Measurements from ENCODE around the gene KIAA0040. TPM values are rescaled to one million over a fixed set of nuclear protein-coding genes. Genes with fewer than 3 reads are reported as not detected.

The KIAA0040 gene
- total RNA-seq, 2 experiments from 2014 or later: 64.1 to 67.1 TPM

GRCh38 chr1:175178056-175178455, 14.5 kb downstream of the KIAA0040 start:
- H3K4me3 Mint-ChIP-seq: no peak overlapping the region
- DNase-seq: no peak
- ChIA-PET POLR2A (no interaction called here), CTCF (no interaction called here)
- no peaks in the 10 kb centered on the region for H3K27me3 Mint-ChIP-seq
- peaks cover 79% of the 10 kb centered on the region for H3K36me3 Mint-ChIP-seq (ENCODE audit: low read depth)
- peaks cover 70% of the 10 kb centered on the region for H3K4me1 Mint-ChIP-seq
- H3K27ac Mint-ChIP-seq: no peak overlapping the region
- no peaks in the 10 kb centered on the region for H3K9me3 Mint-ChIP-seq

DNA sequence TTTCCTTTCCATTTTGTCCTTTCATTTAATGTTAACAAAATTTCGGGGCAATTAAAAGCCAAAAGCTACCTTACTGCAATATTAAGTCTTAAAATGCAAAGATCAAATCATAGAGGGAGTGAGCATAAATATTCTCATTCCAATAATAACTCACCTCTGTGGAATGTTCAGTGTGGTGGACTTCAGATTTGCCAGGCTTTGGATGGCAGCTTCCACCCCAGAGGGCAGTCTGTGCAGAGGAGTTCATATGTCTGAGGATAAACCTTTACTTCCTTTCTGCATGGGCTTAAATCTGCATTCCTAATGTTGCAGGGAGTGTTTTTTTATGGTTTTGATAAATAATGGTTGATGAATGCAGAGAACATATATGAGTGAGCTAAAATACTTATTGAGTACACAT, 16.3 kb downstream of the KIAA0040 start:
- H3K4me3 Mint-ChIP-seq: no peak overlapping the region
- ChIA-PET CTCF (interaction anchor here (0.5 to 0.9 kb wide), 4 partner anchors 10 to 402 kb away, joined by 3 read pairs; no protein-coding TSS in a partner anchor), POLR2A (no interaction called here)
- no peak overlapping the region for H3K27ac Mint-ChIP-seq
- peaks cover 78% of the 10 kb centered on the region for H3K36me3 Mint-ChIP-seq (ENCODE audit: low read depth)
- H3K9me3 Mint-ChIP-seq: no peaks in the 10 kb centered on the region
- H3K4me1 Mint-ChIP-seq: peaks cover 62% of the 10 kb centered on the region
- no peaks in the 10 kb centered on the region for H3K27me3 Mint-ChIP-seq
- DNase-seq: no peak

DNA sequence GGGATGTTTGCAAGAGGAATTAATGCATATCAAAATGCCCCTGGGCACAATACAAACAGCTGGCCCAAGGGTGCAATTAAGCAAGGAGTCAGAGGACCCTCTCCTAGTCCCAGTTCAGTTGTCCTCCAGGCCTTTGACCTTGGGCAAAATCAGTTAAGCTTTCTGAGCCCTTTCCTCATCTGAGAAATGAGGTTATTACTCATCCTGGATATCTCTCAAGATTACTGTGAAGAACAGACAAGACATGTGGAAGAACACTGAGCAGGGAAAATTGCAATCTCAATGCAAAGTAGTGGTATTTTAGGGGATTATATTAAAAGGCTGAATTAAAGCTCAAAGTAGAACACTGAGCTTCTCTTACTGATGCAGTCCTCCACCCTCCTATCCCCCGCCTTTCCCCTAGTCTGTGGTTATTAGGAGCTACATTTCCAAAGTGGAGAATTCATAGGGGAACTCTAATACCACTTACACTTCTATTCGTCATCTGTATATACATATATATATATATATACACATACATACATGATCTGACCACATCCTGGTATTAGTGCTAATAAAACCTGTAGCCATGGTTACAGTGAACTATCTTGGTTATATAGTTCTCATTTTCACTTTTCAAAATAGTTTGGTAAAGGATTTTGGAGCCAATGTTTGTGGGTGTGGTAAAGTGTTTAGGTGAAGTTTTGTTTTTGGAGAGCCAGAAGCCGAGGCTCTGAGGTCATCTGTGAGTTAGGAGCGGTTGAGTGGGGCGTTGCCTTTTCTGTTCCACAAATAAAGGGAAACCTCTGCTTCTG, 18.1 kb downstream of the KIAA0040 start:
- Mint-ChIP-seq H3K27ac (no peak overlapping the region), H3K36me3 (ENCODE audit: low read depth) (peaks cover 79% of the 10 kb centered on the region), H3K9me3 (no peaks in the 10 kb centered on the region), H3K27me3 (no peaks in the 10 kb centered on the region), H3K4me1 (peaks cover 67% of the 10 kb centered on the region), H3K4me3 (no peak overlapping the region)
- no peak for DNase-seq
- POLR2A ChIA-PET: no interaction called here
- CTCF ChIA-PET: interaction anchor here (1.0 to 2.3 kb wide), 3 partner anchors 12 to 35 kb away, joined by 3 to 10 read pairs (median 6); no protein-coding TSS in a partner anchor

DNA sequence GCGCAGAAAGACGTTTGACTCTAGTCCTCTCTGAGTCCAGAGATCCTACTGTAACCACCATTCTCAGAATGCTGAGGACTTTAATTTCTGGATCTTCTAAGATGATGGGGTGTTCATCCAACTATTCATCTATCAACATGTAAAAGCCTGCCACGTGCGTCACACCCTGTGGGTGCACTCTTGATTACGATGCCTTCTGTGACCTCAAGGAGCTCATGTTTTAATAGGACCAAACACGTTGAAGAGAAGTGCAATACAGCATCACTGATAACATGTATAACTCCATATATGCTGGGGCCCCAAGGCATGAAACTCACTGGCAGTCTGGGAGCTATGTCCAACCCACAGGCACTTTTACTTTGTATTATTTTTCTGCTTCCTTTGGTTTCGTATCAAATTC, 19.0 kb downstream of the KIAA0040 start:
- no peak overlapping the region for H3K27ac Mint-ChIP-seq
- DNase-seq: no peak
- no peak overlapping the region for H3K4me3 Mint-ChIP-seq
- no peaks in the 10 kb centered on the region for H3K9me3 Mint-ChIP-seq
- POLR2A ChIA-PET: no interaction called here
- peaks cover 67% of the 10 kb centered on the region for H3K4me1 Mint-ChIP-seq
- CTCF ChIA-PET: interaction anchor here (1.0 to 2.3 kb wide), 4 partner anchors 13 to 22 kb away, joined by 4 to 10 read pairs (median 5); no protein-coding TSS in a partner anchor
- peaks cover 79% of the 10 kb centered on the region for H3K36me3 Mint-ChIP-seq (ENCODE audit: low read depth)
- no peaks in the 10 kb centered on the region for H3K27me3 Mint-ChIP-seq

GRCh38 chr1:175172503-175172902, 20.1 kb downstream of the KIAA0040 start:
- ChIA-PET POLR2A (no interaction called here), CTCF (interaction anchor here (0.7 to 2.3 kb wide), 2 partner anchors 18 to 155 kb away, joined by 3 to 10 read pairs; no protein-coding TSS in a partner anchor)
- Mint-ChIP-seq H3K36me3 (ENCODE audit: low read depth) (peaks cover 72% of the 10 kb centered on the region), H3K27ac (no peak overlapping the region), H3K9me3 (no peaks in the 10 kb centered on the region), H3K27me3 (no peaks in the 10 kb centered on the region), H3K4me1 (peaks cover 60% of the 10 kb centered on the region), H3K4me3 (no peak overlapping the region)
- no peak for DNase-seq

DNA sequence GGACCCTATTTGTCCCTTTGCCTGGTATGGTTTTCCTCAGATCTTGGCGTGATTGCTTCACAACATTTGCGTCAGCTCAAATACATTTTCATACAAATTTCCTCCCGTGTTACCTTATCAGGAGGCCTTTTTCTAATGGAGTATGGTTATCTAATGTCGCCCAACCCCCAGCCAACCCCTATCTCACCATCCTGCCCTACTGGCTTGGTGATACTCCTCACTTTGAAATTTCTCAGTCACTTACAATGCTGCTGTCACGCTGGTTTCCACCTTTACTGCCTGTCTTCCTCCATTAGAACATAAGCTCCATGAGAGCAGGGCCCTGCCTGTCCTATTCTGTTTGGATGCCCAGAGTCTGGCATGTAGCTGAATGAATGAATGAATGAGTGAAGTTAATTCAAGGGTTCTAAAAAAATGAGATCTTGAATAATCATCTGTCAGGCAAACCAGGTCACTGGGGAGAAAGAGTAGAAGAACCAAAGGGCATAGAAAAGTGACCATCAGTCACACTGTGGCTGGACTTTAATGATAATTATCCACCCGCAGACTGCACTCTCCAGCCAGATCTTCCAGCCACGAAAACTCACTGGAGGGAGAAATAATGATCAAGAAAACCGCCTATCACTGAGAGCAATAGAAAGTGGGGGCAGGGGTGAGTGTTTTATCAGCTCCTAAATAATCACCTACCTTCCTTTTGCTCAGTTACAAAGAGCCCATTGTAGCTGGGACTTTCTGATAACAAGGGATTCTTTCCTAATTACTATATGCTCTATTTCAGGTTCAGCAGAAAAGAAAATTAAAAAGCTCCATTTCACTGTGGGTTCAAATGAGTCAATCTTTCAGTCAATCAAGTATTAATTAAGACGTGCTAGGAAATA, 21.3 kb downstream of the KIAA0040 start:
- ChIA-PET CTCF (interaction anchor here (1.7 to 2.3 kb wide), 2 partner anchors 9 to 16 kb away, joined by 5 to 10 read pairs; no protein-coding TSS in a partner anchor), POLR2A (no interaction called here)
- no peak for DNase-seq
- Mint-ChIP-seq H3K9me3 (no peaks in the 10 kb centered on the region), H3K36me3 (ENCODE audit: low read depth) (peaks cover 70% of the 10 kb centered on the region), H3K27me3 (no peaks in the 10 kb centered on the region), H3K4me1 (peaks cover 53% of the 10 kb centered on the region), H3K27ac (no peak overlapping the region), H3K4me3 (no peak overlapping the region)

DNA sequence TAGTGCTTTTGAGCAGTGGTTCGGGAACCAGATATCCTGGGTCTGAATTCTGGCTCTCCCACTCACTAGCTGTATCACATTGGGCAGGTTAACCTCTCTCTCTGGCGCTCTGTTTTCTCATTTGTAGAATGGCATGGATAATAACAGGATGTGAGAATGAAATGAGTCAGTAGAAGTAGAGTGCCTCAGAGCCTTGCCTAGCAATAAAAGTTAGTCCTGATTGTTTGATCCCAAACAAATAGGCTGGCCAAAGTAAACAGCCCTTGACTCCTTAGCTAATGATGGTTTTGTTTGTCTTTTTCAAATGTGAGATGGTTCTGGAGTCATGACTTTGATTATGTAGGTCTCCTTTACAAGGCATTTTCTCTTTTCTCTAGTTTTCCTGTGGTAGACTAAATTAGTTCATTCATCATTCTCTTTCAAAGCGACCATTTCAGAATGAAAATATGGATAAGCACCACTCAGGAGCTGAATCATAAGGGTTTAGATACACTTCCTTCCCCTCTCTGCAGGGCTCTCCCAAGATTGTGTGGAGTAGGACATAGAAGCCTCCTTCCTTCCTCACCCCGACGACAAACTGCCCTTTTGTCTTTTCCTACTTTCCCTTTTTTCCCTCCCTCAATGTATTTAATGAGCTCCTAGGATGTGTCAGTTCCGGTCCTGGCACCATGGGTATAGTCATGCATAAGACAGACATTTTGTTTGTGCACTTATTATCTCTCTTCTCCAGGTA, 23.1 kb downstream of the KIAA0040 start:
- H3K27ac Mint-ChIP-seq: peak overlapping the region; percentile 16
- no peak for DNase-seq
- peaks cover 46% of the 10 kb centered on the region for H3K4me1 Mint-ChIP-seq
- ChIA-PET CTCF (interaction anchor here (0.9 to 2.3 kb wide), 3 partner anchors 9 to 54 kb away, joined by 3 to 10 read pairs (median 5); no protein-coding TSS in a partner anchor), POLR2A (no interaction called here)
- no peaks in the 10 kb centered on the region for H3K9me3 Mint-ChIP-seq
- H3K36me3 Mint-ChIP-seq (ENCODE audit: low read depth): peaks cover 65% of the 10 kb centered on the region
- H3K27me3 Mint-ChIP-seq: no peaks in the 10 kb centered on the region
- no peak overlapping the region for H3K4me3 Mint-ChIP-seq

GRCh38 chr1:175168782-175169181, 23.8 kb downstream of the KIAA0040 start:
- Mint-ChIP-seq H3K27me3 (no peaks in the 10 kb centered on the region), H3K36me3 (ENCODE audit: low read depth) (peaks cover 63% of the 10 kb centered on the region), H3K9me3 (no peaks in the 10 kb centered on the region), H3K4me3 (no peak overlapping the region), H3K27ac (peak overlapping the region; percentile 47), H3K4me1 (peaks cover 40% of the 10 kb centered on the region)
- ChIA-PET POLR2A (no interaction called here), CTCF (interaction anchor here (1.1 to 1.7 kb wide), 2 partner anchors 9 to 22 kb away, joined by 3 to 5 read pairs; no protein-coding TSS in a partner anchor)
- no peak for DNase-seq

DNA sequence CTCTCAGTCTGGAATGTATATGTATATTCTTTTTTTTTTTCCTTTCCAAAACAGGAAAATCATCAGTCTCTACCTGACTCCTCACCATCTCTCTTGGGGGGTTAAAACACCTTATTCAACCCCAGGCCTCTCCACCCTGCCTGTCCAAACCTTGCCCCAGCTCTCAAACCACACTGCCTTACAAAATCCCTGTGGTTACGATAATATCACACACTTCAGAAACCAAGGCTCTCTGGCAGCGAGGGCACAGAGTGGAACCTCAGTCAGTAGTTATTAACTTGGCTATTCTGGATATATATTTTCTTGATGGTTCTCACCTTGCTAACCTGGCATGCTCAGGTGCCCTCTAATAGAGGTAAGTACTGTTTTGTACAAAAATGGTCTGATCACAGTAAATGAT, 24.7 kb downstream of the KIAA0040 start:
- no peak for DNase-seq
- Mint-ChIP-seq H3K27ac (peak overlapping the region; percentile 51), H3K4me1 (peaks cover 33% of the 10 kb centered on the region), H3K9me3 (no peaks in the 10 kb centered on the region), H3K36me3 (ENCODE audit: low read depth) (peaks cover 64% of the 10 kb centered on the region), H3K4me3 (no peak overlapping the region), H3K27me3 (no peaks in the 10 kb centered on the region)
- POLR2A ChIA-PET: no interaction called here
- CTCF ChIA-PET: interaction anchor here (1.1 kb wide), 1 partner anchor 21 kb away, joined by 3 read pairs; no protein-coding TSS in a partner anchor

DNA sequence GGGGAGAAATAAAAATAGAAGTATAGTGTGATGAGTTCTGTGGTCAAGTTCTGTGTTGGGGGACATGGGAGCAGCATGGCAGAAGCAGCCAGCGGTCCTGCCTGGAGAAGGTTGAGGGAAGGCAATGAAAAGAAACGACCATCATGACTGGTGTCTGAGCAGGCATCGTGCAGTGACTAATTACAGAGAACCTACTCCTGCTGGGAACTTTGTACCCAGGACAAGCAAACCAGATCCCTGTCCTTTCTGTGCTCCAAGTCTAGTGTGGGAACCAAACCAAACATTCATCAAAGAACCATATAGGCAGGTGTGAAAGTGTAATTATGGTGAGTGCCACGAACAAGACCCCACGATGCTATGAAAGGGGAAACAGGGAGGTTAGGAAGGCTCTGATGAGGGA, 25.8 kb downstream of the KIAA0040 start:
- Mint-ChIP-seq H3K4me3 (no peak overlapping the region), H3K36me3 (ENCODE audit: low read depth) (peaks cover 65% of the 10 kb centered on the region), H3K27ac (no peak overlapping the region), H3K27me3 (no peaks in the 10 kb centered on the region), H3K4me1 (peaks cover 29% of the 10 kb centered on the region), H3K9me3 (no peaks in the 10 kb centered on the region)
- POLR2A ChIA-PET: no interaction called here
- CTCF ChIA-PET: no interaction called here
- DNase-seq: no peak

DNA sequence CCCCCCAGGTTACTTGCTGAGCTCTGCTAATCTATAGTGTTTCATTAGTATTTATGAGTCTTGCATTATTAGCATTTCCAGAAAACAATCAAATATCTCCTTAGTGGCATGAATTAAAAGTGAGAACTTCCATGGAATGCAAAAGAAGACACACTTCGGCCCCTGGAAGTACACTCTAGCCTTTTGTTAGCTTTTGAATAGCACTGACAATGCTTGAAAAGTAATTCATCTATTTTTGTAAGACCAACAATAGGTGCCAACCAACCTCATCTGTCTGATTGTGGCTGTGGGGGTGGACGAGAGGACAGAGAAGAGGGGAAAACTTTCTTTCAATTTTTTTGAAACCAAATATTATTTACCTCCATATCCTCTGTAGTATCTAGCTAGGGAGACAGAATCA, 27.8 kb downstream of the KIAA0040 start:
- DNase-seq: no peak
- POLR2A ChIA-PET: no interaction called here
- no peaks in the 10 kb centered on the region for H3K9me3 Mint-ChIP-seq
- CTCF ChIA-PET: interaction anchor here (1.1 to 1.8 kb wide), 2 partner anchors 9 to 95 kb away, joined by 3 to 11 read pairs; no protein-coding TSS in a partner anchor
- H3K36me3 Mint-ChIP-seq (ENCODE audit: low read depth): peaks cover 67% of the 10 kb centered on the region
- peaks cover 17% of the 10 kb centered on the region for H3K4me1 Mint-ChIP-seq
- no peak overlapping the region for H3K4me3 Mint-ChIP-seq
- no peak overlapping the region for H3K27ac Mint-ChIP-seq
- no peaks in the 10 kb centered on the region for H3K27me3 Mint-ChIP-seq

GRCh38 chr1:175163702-175164101, 28.9 kb downstream of the KIAA0040 start:
- H3K27ac Mint-ChIP-seq: no peak overlapping the region
- peaks cover 10% of the 10 kb centered on the region for H3K4me1 Mint-ChIP-seq
- H3K27me3 Mint-ChIP-seq: no peaks in the 10 kb centered on the region
- no peak overlapping the region for H3K4me3 Mint-ChIP-seq
- peaks cover 66% of the 10 kb centered on the region for H3K36me3 Mint-ChIP-seq (ENCODE audit: low read depth)
- H3K9me3 Mint-ChIP-seq: no peaks in the 10 kb centered on the region
- POLR2A ChIA-PET: no interaction called here
- no peak for DNase-seq
- CTCF ChIA-PET: no interaction called here
